Left lung (tissue), 10 donors: ENCODE measurements around the gene SLC10A7. TPM values are rescaled to one million over a fixed set of nuclear protein-coding genes. Genes with fewer than 3 reads are reported as not detected.

ENCODE experiments used
- ATAC-seq: fragments of 200-7000 bp; cut with Tn5 transposase; one replicate; pipeline ENCODE4 v1.9.1; 2020; ENCODE audit warnings: moderate library complexity
- DNase-seq, 4 donors: peaks; one replicate each; pipeline ENCODE4 v3.0.0-alpha.2; 2013 to 2020
- H3K27ac ChIP-seq, 2 donors: fragments of 200-600 bp; sonication (generic) in 1 of 2; one replicate each; pipeline versions ENCODE4 v1.5.0 to v1.8.0; 2020 to 2021
- H3K27me3 ChIP-seq, 2 donors: fragments of 200-600 bp; sonication (generic) in 1 of 2; one replicate each; pipeline versions ENCODE4 v1.5.0 to v1.8.0; 2020 to 2021
- H3K36me3 ChIP-seq, 2 donors: fragments of 200-600 bp; sonication (generic) in 1 of 2; one replicate each; pipeline versions ENCODE4 v1.5.0 to v1.8.0; 2020 to 2021
- H3K4me1 ChIP-seq, 2 donors: fragments of 200-600 bp; one replicate each; pipeline ENCODE4 v1.8.0; 2021
- H3K4me3 ChIP-seq, 2 donors: fragments of 200-600 bp; sonication (generic) in 1 of 2; one replicate each; pipeline versions ENCODE4 v1.5.0 to v1.8.0; 2020 to 2021; ENCODE audit warnings: mild to moderate bottlenecking in 1 of 2
- H3K9me3 ChIP-seq, 2 donors: fragments of 200-600 bp; sonication (generic) in 1 of 2; one replicate each; pipeline versions ENCODE4 v1.5.0 to v1.8.0; 2020 to 2021
- intact Hi-C, 2 donors: fragments of 100-400 bp; cut with DNase I; formaldehyde crosslinking; loops; one replicate each; pipeline versions ENCODE4 v1.11.2 to v1.14.2; 2022
- microRNA-seq, 2 donors: library from miRNA; unstranded; fragments of <30 nt; microRNA quantifications; one replicate each; pipeline ENCODE4, GENCODE V29; 2019
- polyA plus RNA-seq, 6 donors: library from polyadenylated mRNA; unstranded; fragments of 120-200 nt; gene quantifications; one replicate each; pipeline ENCODE4 v1.2.1, GENCODE V29; 2013; ENCODE audit not compliant: insufficient read length in 6 of 6
- total RNA-seq, 2 donors: library from RNA; stranded (reverse); fragmentation: NEBNext Ultra II Directional; extraction: Animal tissue kit (Norgen Biotek cat#: 25700); gene quantifications; one replicate each; pipeline ENCODE4 v1.2.1, GENCODE V29; 2021
- TF ChIP-seq, protein P1 (sequence below), 2 donors: fragments of 200-600 bp; sonication (generic) in 1 of 2; IDR thresholded peaks; one replicate each; pipeline versions ENCODE4 v1.5.0 to v1.8.0; 2021; ENCODE audit warnings: antibody characterized with exemption in 2 of 2
- donor health status: DM: no; HTN: yes; CAD: no.
- donor health status: DM: no; HTN: no; CAD: no.

SLC10A7 gene
- total and polyA plus RNA-seq, 8 donors = 16.3 to 22.0 (median 18.1) TPM

DNA sequence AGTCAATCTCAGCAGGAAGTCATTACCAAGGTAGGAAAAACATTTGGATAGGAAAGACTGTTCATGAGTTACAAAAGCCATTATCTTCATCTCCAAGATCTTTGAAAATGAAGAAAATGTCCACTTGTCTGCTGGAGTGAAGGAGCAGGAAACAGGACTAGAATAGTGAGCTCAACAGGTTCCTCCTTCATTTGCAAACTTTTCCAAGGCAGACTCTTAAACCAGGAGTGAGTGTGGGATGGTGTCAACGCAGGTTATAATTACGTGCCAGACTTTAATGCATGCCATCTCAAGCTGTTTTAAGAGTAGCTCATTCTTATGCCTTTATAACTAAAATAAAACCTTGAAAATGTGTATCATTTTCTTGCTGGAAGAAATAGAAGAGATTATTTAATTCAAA, 310.9 kb downstream of the SLC10A7 start:
- Histone ChIP-seq H3K4me3 (no peak overlapping the region), H3K9me3 (no peaks in the 10 kb centered on the region), H3K4me1 (no peaks in the 10 kb centered on the region), H3K27me3 (no peaks in the 10 kb centered on the region), H3K27ac (no peak overlapping the region), H3K36me3 (no peaks in the 10 kb centered on the region)
- DNase-seq (no peak), ATAC-seq (no peak)
- TF ChIP-seq, protein P1, sequence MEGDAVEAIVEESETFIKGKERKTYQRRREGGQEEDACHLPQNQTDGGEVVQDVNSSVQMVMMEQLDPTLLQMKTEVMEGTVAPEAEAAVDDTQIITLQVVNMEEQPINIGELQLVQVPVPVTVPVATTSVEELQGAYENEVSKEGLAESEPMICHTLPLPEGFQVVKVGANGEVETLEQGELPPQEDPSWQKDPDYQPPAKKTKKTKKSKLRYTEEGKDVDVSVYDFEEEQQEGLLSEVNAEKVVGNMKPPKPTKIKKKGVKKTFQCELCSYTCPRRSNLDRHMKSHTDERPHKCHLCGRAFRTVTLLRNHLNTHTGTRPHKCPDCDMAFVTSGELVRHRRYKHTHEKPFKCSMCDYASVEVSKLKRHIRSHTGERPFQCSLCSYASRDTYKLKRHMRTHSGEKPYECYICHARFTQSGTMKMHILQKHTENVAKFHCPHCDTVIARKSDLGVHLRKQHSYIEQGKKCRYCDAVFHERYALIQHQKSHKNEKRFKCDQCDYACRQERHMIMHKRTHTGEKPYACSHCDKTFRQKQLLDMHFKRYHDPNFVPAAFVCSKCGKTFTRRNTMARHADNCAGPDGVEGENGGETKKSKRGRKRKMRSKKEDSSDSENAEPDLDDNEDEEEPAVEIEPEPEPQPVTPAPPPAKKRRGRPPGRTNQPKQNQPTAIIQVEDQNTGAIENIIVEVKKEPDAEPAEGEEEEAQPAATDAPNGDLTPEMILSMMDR (IDR thresholded peaks at IDR 0.05) = no peak
- intact Hi-C loops = no loop called here

DNA sequence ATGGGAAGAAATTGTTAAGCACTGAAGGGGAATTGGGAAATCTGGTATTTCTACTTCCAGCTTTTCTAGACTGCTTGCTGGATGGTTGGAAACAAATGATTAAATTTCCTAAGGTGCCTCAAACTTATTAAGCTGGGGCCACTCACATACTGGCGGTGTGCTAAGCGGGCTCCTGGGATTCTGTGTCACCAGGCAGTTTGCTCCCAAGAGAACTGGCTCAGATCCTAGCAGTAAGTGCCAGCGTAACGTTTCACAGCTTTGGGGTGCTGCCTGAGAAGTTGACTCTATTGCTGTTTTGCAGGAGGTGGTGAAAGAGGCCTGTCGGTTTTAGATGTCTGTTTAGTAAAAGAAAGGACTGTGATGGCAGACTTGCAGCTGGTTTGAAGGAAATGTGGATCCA, 314.3 kb downstream of the SLC10A7 start:
- H3K27ac ChIP-seq = no peak overlapping the region
- TF ChIP-seq, protein P1 (IDR thresholded peaks at IDR 0.05) = no peak
- no peaks in the 10 kb centered on the region for H3K4me1 ChIP-seq
- DNase-seq (no peak), ATAC-seq (no peak)
- H3K4me3 ChIP-seq = no peak overlapping the region
- no peaks in the 10 kb centered on the region for H3K27me3 ChIP-seq
- no peaks in the 10 kb centered on the region for H3K9me3 ChIP-seq
- intact Hi-C loops = no loop called here
- H3K36me3 ChIP-seq = no peaks in the 10 kb centered on the region

Small RNA genes within 50 kb of the gene (microRNA-seq; reads per million reads assigned to microRNA genes)
- 0 to 0.17 reads per million in 2 donors for gene MIR7849

Other genes starting within 250 kb of the SLC10A7 start
- not detected for gene POU4F2, start 117.0 kb upstream of the SLC10A7 start, total RNA-seq
- gene POU4F2, start 117.0 kb upstream of the SLC10A7 start, polyA plus RNA-seq = not detected